Measurements from ENCODE around the gene PLPPR1. TPM values are rescaled to one million over a fixed set of nuclear protein-coding genes. Genes with fewer than 3 reads are reported as not detected.
A peak's percentile ranks its signal among the peaks of the same experiment; 100 is the strongest.

Gene PLPPR1
- total and polyA plus RNA-seq, 2 of the 13 experiments (the other 11 are each of a cell fraction or from before 2014, with no cell fraction given) = 16.0 to 84.7 TPM

- H3K27ac ChIP-seq (ENCODE audit: extremely low read length, insufficient read depth, low read length) = no peak overlapping the region
- no peak overlapping the region for H2AFZ ChIP-seq (ENCODE audit: low read length)
- no peaks in the 10 kb centered on the region for H4K20me1 ChIP-seq (ENCODE audit: insufficient read depth, low read length)
- ChIA-PET CTCF (ENCODE audit: low intra/inter-chr PET ratio, low total read pairs) (no interaction called here), POLR2A (no interaction called here)
- no peaks in the 10 kb centered on the region for H3K4me1 ChIP-seq (ENCODE audit: insufficient read depth, low read length)
- H3K4me3 ChIP-seq (replicated peaks in 1 of 3; ENCODE audit: insufficient read depth in 1 of 3, low read depth in 2 of 3, low read length in 3 of 3) = no peak overlapping the region
- no peaks in the 10 kb centered on the region for H3K27me3 ChIP-seq (ENCODE audit: control insufficient read depth in 1 of 2, insufficient read depth in 2 of 2, low read length in 2 of 2)
- no peaks in the 10 kb centered on the region for H3K36me3 ChIP-seq (replicated peaks in 1 of 2; ENCODE audit: control insufficient read depth in 1 of 2, insufficient read depth in 2 of 2, low read length in 2 of 2)
- no peak for ATAC-seq
- H3K4me2 ChIP-seq (ENCODE audit: low read depth, low read length) = no peak overlapping the region
- H3K9ac ChIP-seq (ENCODE audit: insufficient read depth, low read depth, low read length) = no peak overlapping the region
- TF ChIP-seq ADNP (CRISPR knock-in tag; IDR thresholded peaks at IDR 0.05) (no peak), POGZ (CRISPR knock-in tag; IDR thresholded peaks at IDR 0.05) (no peak)
- DNase-seq (ENCODE audit: low spot score) = no peak
- no TSS peak for BruUV-seq (replicated peaks)
- H3K9me3 ChIP-seq (ENCODE audit: low read length) = peaks cover 8% of the 10 kb centered on the region; the same call in 1 of the 2 replicates
- in situ Hi-C loops (cut with HindIII; ENCODE audit: extremely low pct_ligation_motif_present, low pct_unique_long_range_greater_than_20kb) = no loop called here
- H3K79me2 ChIP-seq (ENCODE audit: insufficient read depth, low read length) = no peaks in the 10 kb centered on the region
- no peak for FAIRE-seq
- intact Hi-C loops (cut with micrococcal nuclease; ENCODE audit: unreplicated experiment) = no loop called here
These were observed 119.8 kb downstream of the PLPPR1 start for GRCh38 chr9:101148344-101148743.

DNA sequence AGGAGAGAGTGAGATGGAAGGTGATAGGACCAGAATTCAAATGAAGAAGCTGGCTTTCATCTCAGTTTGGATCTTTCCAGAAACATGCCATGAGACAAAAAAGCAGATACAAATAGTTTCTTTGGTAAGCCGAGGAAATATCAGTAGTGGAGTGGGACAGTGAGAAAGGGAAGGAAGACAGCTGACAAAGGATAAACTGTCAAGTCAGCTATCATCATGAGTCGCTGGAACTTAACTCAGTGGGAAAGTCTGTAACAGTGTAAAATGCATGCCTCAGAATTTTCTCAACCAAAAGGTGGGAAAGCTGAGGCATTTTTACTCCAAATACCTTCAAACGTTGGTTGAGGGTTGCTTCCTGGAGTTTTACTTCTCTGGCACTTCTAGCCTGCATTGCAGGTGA lies 129.8 kb downstream of the PLPPR1 start:
- no peaks in the 10 kb centered on the region for H3K9me3 ChIP-seq (ENCODE audit: low read length)
- ChIA-PET POLR2A (no interaction called here), CTCF (ENCODE audit: low intra/inter-chr PET ratio, low total read pairs) (no interaction called here)
- H3K79me2 ChIP-seq (ENCODE audit: insufficient read depth, low read length) = no peaks in the 10 kb centered on the region
- peaks cover 16% of the 10 kb centered on the region for H3K4me1 ChIP-seq (ENCODE audit: insufficient read depth, low read length)
- no peak for DNase-seq (ENCODE audit: low spot score)
- no peaks in the 10 kb centered on the region for H3K36me3 ChIP-seq (replicated peaks in 1 of 2; ENCODE audit: control insufficient read depth in 1 of 2, insufficient read depth in 2 of 2, low read length in 2 of 2)
- no peak overlapping the region for H3K9ac ChIP-seq (ENCODE audit: insufficient read depth, low read depth, low read length)
- H2AFZ ChIP-seq (ENCODE audit: low read length) = no peak overlapping the region
- no TSS peak for BruUV-seq (replicated peaks)
- H4K20me1 ChIP-seq (ENCODE audit: insufficient read depth, low read length) = no peaks in the 10 kb centered on the region
- WGBS (ENCODE audit: low lambda C conversion rate) = 73% methylated on average over 3 of the region's 3 CpGs
- no peak for ATAC-seq
- intact Hi-C loops (cut with micrococcal nuclease; ENCODE audit: unreplicated experiment) (no loop called here), in situ Hi-C loops (cut with HindIII; ENCODE audit: extremely low pct_ligation_motif_present, low pct_unique_long_range_greater_than_20kb) (no loop called here)
- no peak for FAIRE-seq
- no peaks in the 10 kb centered on the region for H3K27me3 ChIP-seq (ENCODE audit: control insufficient read depth in 1 of 2, insufficient read depth in 2 of 2, low read length in 2 of 2)
- H3K27ac ChIP-seq (ENCODE audit: extremely low read length, insufficient read depth, low read length) = no peak overlapping the region
- no peak overlapping the region for H3K4me2 ChIP-seq (ENCODE audit: low read depth, low read length)
- no peak overlapping the region for H3K4me3 ChIP-seq (replicated peaks in 1 of 3; ENCODE audit: insufficient read depth in 1 of 3, low read depth in 2 of 3, low read length in 3 of 3)
- TF ChIP-seq REXO4 (CRISPR knock-in tag; IDR thresholded peaks at IDR 0.05; ENCODE audit: borderline replicate concordance) (no peak), ESRRA (CRISPR knock-in tag; IDR thresholded peaks at IDR 0.05; ENCODE audit: low read depth) (no peak), ZNF543 (CRISPR knock-in tag; IDR thresholded peaks at IDR 0.05) (no peak), NR2F6 (IDR thresholded peaks at IDR 0.05) (no peak), NR2F6 (CRISPR knock-in tag; IDR thresholded peaks at IDR 0.05) (no peak), MAFF (IDR thresholded peaks at IDR 0.05; ENCODE audit: low read depth, low read length) (peak; percentile 57), ZFP36L1 (CRISPR knock-in tag; IDR thresholded peaks at IDR 0.05) (no peak), ZNF724P (CRISPR knock-in tag; IDR thresholded peaks at IDR 0.05; ENCODE audit: borderline replicate concordance) (no peak), ZNF224 (CRISPR knock-in tag; IDR thresholded peaks at IDR 0.05) (no peak), DR1 (CRISPR knock-in tag; IDR thresholded peaks at IDR 0.05) (no peak), MIER2 (CRISPR knock-in tag; IDR thresholded peaks at IDR 0.05) (no peak), MAFK (conservative IDR thresholded peaks at IDR 0.05 in 1 of 2, IDR thresholded peaks at IDR 0.05 in 1 of 2; ENCODE audit: low read length in 2 of 2) (peak; percentile 40 to 75; a peak in 3 of 4 replicates), ZNF317 (CRISPR knock-in tag; IDR thresholded peaks at IDR 0.05) (0 out of 2 replicates have a peak, but pooled peaks have one; percentile 23), ZNF337 (CRISPR knock-in tag; IDR thresholded peaks at IDR 0.05; ENCODE audit: borderline replicate concordance, low read depth) (no peak)
- TF ChIP-seq, protein P1, sequence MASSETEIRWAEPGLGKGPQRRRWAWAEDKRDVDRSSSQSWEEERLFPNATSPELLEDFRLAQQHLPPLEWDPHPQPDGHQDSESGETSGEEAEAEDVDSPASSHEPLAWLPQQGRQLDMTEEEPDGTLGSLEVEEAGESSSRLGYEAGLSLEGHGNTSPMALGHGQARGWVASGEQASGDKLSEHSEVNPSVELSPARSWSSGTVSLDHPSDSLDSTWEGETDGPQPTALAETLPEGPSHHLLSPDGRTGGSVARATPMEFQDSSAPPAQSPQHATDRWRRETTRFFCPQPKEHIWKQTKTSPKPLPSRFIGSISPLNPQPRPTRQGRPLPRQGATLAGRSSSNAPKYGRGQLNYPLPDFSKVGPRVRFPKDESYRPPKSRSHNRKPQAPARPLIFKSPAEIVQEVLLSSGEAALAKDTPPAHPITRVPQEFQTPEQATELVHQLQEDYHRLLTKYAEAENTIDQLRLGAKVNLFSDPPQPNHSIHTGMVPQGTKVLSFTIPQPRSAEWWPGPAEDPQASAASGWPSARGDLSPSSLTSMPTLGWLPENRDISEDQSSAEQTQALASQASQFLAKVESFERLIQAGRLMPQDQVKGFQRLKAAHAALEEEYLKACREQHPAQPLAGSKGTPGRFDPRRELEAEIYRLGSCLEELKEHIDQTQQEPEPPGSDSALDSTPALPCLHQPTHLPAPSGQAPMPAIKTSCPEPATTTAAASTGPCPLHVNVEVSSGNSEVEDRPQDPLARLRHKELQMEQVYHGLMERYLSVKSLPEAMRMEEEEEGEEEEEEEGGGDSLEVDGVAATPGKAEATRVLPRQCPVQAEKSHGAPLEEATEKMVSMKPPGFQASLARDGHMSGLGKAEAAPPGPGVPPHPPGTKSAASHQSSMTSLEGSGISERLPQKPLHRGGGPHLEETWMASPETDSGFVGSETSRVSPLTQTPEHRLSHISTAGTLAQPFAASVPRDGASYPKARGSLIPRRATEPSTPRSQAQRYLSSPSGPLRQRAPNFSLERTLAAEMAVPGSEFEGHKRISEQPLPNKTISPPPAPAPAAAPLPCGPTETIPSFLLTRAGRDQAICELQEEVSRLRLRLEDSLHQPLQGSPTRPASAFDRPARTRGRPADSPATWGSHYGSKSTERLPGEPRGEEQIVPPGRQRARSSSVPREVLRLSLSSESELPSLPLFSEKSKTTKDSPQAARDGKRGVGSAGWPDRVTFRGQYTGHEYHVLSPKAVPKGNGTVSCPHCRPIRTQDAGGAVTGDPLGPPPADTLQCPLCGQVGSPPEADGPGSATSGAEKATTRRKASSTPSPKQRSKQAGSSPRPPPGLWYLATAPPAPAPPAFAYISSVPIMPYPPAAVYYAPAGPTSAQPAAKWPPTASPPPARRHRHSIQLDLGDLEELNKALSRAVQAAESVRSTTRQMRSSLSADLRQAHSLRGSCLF (CRISPR knock-in tag; IDR thresholded peaks at IDR 0.05; ENCODE audit: borderline replicate concordance) = no peak
